GM12873 (cell line): Measurements from ENCODE around the gene BMF.

Source experiments
- CTCF ChIP-seq: IDR thresholded peaks from 2 replicates; pipeline ENCODE4 v1.5.1; 2012; ENCODE audit warnings: low read depth, mild to moderate bottlenecking, moderate library complexity, low read length, control low read depth; ENCODE audit not compliant: insufficient read depth; ENCODE audit errors: missing control alignments

The BMF gene

GRCh38 chr15:40087991-40088928 is 20.4 kb downstream of the BMF start:
- no peak for TF ChIP-seq CTCF

GRCh38 chr15:40087068-40087810 is 21.4 kb downstream of the BMF start:
- no peak for TF ChIP-seq CTCF

- no peak for TF ChIP-seq CTCF
Observed at GRCh38 chr15:40085266-40085665, 23.4 kb downstream of the BMF start.

GRCh38 chr15:40084650-40085049 is 24.0 kb downstream of the BMF start:
- no peak for TF ChIP-seq CTCF

GRCh38 chr15:40082195-40082883 is 26.3 kb downstream of the BMF start:
- TF ChIP-seq CTCF = no peak

- TF ChIP-seq CTCF = no peak
Observed at GRCh38 chr15:40081691-40082194, 26.9 kb downstream of the BMF start.

DNA sequence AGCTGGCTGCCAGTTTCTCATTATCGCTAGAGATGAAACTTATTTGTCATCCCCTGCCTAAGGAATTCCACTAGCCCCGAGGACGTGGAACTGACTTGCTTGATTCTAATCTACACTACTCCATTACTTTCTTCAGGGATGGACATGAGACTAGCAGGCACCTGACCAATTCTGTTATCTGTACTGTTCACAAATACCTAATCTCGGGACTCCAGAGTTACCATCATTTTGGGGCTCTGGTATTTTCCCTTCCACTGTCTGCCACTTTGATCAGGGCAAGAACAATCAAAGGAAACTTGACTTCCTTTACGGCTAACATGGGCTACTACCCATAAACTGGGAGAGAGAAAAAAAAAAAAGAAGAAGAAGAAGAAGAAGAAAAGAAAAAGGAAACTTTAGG is 27.8 kb downstream of the BMF start:
- no peak for TF ChIP-seq CTCF
